ENCODE measurements around the gene IP6K3.

Gene IP6K3

GRCh38 chr6:33702345-33702977 is 44.2 kb downstream of the IP6K3 start:
- DNase-seq, result no peak

DNA sequence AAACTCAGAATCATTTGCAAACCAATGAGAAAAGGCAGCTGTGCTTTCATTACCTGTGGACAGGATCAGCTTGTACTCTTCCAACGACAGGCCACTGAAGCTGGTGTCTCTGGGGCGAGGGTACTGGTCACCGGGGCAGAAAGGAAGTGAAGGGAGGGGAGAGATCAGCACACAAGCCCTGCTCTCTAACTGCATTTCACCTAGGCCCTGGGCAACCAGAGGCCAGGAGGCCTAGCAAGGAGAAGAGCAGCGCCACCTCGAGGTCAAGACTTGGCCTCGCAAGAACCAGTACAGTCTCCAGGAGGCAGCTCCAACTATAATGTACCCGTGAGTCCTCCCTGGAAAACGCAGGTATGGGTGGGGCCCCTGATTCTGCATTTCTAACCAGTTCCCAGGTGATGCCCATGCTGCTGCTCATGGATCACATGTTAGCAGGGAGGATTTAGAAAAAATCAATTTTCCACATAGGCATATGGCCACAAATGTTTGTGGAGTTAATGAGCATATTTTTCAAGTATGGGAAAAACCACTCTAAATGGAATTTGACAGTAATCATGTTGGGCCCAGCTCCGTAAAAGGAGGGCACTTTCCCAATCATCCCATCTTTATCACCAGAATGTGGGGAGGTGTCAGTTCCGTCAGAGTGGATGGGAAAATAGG is 46.2 kb downstream of the IP6K3 start:
- DNase-seq, result peak; percentile 80

DNA sequence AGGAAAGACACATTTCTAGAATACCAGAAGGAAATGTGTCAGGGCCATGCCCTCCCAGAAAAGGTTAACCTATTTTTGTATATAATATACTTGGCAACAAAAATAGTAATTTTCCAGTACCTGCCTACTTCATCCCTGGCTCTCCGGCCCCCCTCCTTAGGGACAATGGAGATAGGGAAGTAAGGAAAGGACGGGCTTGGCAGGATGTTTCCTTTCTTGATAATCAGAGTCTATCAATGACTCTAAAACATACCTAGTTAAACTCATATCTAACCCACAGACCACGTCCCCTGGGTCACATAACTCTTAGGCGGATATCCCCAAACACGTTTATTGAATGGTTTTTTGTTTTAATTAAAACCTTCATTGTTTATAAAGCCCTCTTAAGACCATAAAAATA is 47.0 kb downstream of the IP6K3 start:
- no peak for DNase-seq

DNA sequence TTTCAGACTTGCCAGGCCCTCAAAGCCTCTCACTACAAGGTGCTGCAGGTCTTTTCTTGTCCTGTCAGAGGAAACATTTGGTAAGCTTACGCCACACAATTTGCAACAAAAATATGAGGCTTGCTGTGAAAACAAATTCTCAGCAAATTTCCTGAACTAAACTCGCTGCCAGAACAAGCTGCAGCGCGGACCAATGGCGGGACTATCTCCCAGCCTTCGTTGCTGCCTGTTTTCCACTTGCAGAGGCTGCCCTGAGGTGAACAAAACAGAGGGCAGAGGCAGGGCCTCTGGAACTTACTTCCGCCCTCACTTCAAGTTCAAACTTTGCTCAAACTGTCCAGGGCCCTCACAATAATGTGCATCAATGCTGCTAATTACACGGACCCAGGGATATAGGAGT is 47.6 kb downstream of the IP6K3 start:
- DNase-seq, result no peak

DNA sequence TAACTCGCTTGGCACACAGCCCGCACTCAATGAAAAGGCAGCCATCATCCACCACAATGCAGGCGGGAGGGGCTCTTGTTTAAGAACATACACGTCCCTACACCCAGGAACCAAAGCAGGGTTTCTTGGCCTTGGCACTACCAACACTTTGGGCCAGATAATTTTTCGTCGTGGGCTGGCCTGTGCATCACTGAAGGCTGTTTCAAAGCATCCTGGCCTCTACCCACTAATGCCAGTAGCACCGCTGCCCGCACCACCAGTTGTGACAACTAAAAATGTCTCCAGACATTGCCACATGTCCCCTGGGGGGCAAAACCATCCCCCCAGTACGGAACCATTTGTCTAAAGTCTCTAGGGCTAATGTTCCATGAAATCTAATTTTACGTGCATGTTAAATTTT is 48.2 kb downstream of the IP6K3 start:
- no peak for DNase-seq

GRCh38 chr6:33697845-33698244 is 48.9 kb downstream of the IP6K3 start:
- DNase-seq, result no peak

DNA sequence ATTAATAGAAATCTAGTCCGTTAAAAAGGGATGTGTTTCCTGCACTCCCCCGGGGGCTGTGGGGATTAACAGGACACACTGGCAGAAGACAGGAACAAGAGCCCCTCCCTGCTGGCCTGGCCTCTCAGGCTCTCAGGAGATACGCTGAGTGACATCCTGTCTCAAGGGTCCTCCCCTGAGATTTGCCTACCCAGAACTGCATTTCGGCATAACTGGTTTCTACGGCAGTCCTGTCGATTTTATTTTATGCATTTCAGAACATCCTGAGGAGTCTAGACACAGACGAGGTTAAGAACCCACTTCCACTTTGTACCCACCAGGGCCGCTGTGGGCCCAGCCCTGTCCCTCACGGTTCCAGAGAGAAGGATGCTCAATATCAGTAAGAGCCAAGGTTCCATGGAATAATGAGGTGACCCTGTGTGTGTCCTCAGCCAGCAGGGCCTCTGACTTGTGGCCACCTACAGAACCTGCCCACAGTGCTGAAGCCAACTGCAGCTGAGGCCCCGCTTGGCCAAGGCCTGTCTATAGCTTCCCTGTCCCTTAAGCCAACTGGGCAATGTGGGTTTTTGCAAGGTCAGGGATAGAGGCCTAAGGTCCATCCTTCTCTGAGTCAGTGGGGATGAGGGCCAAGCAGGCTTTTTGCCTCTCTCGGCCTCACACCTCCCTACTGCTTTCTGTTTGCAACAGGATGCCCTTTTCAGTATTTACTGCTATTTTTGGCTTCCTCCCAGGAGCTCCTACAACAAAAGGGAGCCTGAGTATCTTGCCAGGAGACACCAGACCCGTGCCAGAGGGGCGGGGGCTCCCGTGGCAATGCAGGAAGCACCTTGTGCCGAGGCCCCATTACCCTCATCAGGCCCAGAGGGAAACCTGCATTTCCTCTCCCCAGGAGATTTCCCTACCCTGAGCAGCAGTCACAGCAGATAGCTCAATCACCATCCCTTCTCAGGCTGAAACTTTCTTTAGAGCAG is 49.9 kb downstream of the IP6K3 start:
- no peak for DNase-seq

GRCh38 chr6:33696076-33696475 is 50.6 kb downstream of the IP6K3 start:
- DNase-seq, result no peak

GRCh38 chr6:33695451-33695887 is 51.2 kb downstream of the IP6K3 start:
- DNase-seq, result no peak

GRCh38 chr6:33694977-33695376 is 51.7 kb downstream of the IP6K3 start:
- no peak for DNase-seq

DNA sequence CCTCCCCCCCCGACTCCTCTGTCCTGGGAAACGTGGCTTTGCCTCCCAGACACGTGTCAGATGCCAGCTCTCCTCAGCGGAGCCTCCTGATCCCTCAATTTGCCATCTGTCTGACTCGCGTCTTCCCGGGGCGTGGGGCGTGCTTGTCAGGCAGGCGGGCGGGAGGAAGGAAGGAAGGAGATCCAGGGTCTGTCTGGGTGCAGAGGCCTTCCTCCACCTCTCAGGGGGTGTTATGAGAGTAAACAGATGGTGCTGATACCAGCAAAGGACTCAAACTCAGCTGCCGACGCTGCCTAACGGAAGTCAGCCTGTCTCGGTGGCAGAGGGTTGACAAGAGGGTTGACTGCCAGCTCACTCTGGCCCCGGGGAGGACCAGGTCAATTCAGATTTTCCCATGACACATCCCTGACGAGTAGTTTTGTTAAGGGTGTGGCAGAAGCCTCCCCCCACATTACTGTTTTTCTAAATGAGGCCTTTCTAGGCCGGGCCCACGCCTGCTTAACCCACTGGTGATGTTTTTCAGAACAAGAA is 52.2 kb downstream of the IP6K3 start:
- peak; percentile 81 for DNase-seq

DNA sequence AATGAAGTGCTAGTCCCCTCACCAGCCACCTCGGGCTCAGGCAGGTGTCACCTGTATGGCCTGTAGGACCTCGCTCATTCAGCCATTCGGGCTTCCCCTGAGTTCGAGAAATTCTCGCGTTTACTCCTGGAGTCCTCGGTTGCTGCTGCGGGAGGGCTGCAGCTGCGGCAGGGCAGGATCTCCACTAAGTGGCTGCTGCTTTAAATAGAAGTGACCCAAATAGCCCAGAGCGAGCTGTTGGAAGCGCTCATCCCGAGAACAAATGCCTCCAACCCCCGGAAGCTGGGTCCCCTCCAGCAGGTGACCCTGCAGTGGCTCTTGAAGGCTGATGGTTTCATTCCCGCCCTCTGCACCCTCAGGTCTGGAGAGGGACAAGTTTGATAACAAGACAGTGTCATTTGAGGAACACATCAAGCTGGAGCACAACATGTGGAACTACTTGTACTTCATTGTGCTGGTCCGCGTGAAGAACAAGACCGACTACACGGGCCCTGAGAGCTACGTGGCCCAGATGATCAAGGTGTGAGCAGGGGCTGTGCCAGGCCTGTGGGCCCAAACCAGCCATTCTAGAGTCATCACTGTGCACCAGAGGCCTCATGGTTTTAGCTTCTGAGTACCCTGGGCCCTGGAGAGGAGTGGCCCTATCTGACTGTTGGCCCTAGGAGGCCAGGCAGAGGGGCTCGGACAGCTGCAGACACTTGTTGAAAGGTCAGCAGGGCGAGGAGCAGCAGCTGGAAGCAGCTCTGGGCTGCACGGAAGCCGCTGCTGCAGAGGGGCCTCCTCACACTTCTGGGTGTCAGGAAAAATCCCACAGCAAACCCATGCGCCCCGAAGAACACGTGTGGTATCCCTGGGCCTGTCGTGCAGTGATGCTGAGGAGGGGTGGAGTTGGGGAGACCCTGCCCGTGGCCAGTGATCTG is 53.3 kb downstream of the IP6K3 start:
- no peak for DNase-seq

GRCh38 chr6:33692760-33693158 is 53.9 kb downstream of the IP6K3 start:
- peak; percentile 79 for DNase-seq

DNA sequence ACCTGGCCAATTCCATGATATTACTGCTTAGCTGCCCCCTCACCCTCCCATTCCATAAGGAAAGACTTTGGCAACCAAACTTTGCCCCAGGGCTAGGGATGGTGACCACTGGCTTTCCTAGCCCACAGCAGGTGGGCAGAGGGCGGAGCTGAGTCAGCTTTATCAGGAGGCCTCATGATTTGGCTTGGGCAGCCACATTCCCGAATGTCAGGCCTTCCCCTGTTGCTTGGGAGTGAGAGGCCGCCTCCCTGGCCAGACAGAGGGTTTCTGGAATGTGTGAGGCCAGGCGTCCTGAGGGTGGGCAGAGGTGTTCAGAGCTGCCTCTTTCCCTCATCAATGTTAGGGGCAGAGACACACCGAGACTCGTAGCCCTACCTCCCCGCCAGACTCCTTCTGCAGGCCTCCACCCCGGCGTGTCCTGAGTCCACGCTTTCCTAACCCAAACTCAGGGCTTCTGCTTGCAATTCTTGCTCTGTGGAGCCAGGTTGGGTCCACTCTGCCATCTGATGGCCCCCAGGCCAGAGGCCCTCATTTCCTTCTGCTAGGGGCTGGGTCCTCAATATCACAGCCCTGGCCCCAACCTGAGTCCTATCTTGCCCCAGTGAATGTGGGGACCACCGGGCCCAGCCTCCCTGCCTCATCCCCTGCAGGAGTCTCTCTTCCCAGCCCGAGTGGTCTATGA is 54.5 kb downstream of the IP6K3 start:
- DNase-seq, result no peak

- DNase-seq, result no peak
These were observed 55.1 kb downstream of the IP6K3 start for GRCh38 chr6:33691456-33692077.

DNA sequence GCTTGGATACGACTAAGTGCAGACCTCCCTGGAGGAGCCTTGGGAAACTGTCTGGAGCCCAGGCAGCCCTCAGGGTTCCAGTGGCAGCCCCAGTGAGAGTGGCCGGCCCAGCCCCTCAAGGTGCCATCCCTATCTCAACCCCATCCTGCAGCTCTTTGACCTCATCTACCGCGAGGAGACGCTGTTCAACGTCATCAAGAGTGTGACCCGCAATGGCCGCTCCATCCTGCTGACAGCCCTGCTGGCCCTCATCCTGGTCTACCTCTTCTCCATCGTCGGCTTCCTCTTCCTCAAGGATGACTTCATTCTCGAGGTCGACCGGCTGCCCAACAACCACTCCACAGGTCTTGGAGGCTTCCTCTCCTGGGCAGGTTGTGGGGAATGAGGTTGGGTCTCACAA is 55.9 kb downstream of the IP6K3 start:
- DNase-seq, result no peak

- no peak for DNase-seq
These were observed 56.8 kb downstream of the IP6K3 start for GRCh38 chr6:33689879-33690278.

GRCh38 chr6:33689148-33689494 is 57.6 kb downstream of the IP6K3 start:
- DNase-seq, result no peak

DNA sequence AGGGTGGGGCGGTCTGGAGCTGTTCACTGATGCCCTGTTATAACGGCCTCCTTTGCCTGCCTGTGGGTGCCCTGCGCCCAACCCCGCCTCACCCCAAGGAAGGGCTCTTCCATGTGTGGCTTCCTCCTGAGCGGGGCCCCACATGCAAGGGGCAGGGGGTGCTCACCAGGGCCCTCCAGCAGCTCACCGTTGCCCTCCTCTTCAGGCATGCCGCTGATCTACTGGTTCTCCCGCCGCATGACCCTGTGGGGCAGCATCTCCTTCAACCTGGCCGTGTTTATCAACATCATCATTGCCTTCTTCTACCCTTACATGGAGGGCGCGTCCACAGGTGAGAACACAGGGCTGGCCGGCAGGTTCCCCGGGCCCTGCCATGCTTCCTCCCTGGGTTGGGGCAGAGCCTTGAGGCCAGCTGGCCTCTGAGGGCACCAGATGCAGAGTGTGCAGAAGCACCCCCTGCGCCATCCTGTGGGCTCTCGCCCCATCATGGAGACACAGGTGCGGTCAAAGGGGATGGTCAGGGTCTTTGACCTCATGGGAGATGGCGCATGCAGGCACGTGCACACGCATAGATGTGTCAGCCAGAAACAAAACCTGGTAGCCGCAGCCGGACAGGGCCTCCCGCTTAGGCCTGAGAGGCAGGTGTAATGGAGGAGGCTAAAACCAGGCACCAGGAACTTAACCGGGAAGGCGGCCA is 58.1 kb downstream of the IP6K3 start:
- no peak for DNase-seq

DNA sequence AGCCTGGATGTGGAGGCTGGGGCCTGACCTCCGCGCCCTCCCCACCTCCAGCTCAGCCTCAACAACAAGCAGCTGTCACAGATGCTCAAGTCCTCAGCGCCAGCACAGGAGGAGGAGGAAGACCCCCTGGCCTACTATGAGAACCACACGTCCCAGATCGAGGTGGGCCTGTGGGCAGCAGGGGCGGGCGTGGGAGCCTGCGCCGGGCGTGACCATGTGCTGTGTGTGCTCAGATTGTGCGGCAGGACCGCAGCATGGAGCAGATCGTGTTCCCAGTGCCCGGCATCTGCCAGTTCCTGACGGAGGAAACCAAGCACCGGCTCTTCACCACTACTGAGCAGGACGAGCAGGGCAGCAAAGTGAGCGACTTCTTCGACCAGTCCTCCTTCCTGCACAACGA is 58.7 kb downstream of the IP6K3 start:
- DNase-seq, result no peak
